ENCODE data around the gene ERGIC1. TPM values are rescaled to one million over a fixed set of nuclear protein-coding genes. Genes with fewer than 3 reads are reported as not detected.
"Not testable (repeated sequence)": the region's sequence is repeated elsewhere in the genome, so short reads cannot be mapped to it uniquely, and the experiment has no call there.

Gene ERGIC1, protein sequence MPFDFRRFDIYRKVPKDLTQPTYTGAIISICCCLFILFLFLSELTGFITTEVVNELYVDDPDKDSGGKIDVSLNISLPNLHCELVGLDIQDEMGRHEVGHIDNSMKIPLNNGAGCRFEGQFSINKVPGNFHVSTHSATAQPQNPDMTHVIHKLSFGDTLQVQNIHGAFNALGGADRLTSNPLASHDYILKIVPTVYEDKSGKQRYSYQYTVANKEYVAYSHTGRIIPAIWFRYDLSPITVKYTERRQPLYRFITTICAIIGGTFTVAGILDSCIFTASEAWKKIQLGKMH
- total RNA-seq = 105 and 110 TPM in 2 replicates

DNA sequence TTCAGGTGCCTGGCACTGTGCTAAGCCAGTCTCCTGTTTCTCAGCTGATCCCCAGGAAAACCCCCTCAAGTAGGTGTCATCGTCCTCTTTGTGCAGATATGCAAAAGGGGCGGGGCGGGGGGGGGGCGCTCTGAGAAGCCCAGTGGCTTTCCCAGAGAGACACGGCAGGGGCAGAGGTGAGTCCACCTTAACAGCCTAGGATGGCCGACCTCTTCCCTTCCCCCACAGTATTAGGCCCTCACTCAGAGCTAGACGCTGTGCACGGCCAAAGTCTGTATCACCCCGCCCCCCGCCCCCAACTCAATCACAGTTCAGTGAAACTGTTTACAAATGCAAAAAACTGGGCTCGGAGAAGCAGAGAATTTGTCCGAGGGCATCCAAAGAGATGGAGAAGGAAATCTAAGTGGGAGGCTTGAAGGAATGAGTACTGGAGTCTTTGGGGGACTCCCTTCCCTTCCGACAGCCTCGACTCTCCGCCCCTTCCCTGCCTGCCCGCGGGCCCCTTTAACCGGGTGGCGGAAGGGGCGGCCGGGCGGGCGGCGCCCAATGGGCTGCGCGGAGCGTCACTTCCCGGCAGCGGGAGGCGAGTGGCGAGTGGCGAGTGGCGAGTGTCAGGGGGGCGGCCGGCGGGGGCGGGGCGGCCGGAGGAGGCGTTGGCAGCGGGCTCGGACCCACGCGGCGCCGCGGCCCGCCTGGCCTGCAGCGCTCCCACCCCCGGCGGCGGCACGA, at the start of gene ERGIC1:
Gene ERGIC1, plus strand, starts transcription at position 566 of the 729 bp plus-strand sequence. Its CDS starts 163 bp downstream, at position 729.
- peak; percentile 37 for DNase-seq (ENCODE audit: low read depth, low spot score)

- no peak for DNase-seq (ENCODE audit: low read depth, low spot score)
These were observed 48.5 kb upstream of the ERGIC1 start for GRCh38 chr5:172785429-172786088.

DNA sequence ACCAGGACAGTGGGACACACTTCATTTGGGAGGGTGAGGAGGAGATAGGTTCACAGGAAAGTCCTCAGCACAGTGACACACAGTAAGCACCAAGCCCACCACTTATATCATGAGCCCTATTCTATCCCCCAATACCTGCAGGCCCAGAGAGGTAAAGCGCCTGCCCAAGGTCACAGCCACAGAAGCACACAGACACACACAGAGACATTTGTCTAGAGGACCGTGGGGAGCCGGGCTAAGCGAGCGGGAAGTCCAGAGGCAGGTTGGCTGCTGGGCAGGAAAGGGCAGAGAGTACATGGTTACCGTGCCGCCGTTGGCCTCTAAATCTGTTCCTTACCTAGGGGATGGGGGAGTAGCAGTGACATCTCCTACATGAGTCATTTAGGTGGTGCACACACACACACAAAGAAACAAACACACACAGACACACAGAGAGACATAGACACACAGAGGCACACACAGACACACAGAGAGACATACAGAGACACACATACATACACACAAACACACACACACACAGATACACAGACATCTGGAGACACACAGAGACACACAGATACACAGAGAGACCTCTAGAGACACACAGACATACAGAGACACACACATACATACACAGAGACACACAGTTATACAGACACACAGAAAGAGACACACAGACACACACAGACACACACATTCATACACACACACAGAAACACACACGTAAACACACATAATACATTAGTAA, 47.2 kb upstream of the ERGIC1 start:
- no peak for DNase-seq (ENCODE audit: low read depth, low spot score)

DNA sequence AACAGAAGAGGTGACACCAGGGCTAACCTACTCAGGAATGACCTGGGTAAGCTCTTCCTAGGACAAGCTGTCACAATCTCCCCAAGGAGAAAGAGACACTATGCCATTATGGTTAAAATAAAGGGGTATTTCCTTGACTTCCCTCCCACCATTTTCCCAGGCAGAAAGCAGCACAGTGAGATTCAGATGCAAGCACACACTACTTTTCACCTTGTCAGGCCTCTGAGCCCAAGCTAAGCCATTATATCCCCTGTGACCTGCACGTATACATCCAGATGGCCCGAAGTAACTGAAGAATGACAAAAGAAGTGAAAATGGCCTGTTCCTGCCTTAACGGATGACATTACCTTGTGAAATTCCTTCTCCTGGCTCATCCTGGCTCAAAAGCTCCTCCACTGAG, 46.5 kb upstream of the ERGIC1 start:
- not testable (repeated sequence) for DNase-seq (ENCODE audit: low read depth, low spot score)

DNA sequence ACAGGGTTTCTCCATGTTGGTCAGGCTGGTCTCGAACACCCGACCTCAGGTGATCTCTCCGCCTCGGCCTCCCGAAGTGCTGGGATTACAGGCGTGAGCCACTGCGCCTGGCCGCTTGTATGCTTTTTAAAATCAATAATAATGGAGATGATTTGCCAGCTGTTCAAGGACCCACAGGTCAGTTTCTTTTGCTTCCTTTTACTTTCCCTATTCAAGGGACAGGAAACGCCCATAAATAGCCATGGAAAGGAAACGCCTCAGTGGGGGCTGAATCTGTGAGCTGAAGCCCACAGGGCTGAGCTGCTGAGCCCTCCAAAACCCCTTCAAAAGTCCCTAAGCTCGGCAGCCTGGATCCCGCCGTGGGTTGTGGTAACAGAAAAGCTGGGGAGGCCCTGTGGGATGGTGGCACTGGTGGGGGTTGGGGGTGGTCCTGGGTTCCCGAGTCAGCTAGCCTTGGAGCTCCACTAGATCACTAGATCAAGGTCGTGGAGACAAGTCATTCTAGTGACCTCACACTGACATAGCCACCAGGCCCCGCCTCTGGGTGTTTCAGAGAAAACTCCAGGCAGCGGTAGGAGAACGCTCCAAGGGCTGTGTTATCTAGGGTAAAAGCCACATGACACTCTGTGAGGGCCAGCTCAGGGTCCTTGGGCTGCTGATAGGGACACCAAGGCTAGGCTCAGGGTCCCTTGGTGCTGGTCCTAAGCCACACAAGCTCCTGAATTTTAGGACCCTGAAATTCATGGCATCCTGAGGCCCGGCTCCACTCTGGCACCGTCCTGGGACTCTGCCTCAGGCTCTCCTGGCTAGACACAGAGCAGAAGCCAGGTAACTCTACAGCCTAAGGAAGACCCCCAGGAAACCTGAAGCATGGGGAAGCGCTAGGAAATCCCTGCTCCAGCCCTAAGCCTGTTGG, 45.0 kb upstream of the ERGIC1 start:
- DNase-seq (ENCODE audit: low read depth, low spot score) = no peak

DNA sequence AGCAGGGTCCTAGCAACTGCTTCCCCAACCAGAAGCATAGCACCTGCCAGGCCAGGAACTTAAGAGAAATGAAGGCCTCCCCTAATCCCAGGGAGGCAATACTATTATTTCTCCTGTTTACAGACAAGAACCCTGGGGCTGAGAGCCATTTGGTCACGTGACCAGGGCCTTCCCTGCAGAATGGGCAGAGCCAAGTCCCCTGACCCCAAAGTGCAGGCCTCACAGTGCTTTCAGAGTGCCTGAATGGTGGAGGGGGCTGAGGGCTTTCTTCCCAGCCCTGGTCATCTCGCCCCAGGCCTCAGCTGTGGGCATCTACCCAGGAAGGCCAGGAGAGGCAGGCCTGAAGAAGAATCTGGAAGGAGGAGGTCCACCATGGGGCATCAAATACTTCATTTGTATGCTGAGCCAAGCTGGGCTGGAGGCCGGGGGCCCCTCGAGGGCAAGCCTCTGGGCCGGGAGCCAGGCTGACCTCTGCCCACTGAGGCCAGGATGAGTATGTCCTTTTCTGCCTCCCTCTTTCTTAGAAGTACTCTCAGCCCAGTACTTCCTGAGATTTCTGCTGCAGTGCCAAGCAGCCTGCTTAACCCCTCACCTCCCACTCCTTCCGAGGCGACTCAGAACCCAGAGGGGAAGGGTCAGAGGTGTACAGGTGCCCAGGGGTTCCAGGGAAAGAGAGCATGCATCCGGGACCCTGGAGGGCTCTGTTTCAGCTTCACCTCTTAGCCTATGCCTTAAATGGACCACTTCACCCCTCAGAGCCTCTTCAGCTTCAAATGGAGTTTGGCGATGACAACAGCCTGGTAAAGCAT, 44.2 kb upstream of the ERGIC1 start:
- DNase-seq (ENCODE audit: low read depth, low spot score) = no peak

GRCh38 chr5:172790496-172790889, 43.6 kb upstream of the ERGIC1 start:
- DNase-seq (ENCODE audit: low read depth, low spot score) = no peak

DNA sequence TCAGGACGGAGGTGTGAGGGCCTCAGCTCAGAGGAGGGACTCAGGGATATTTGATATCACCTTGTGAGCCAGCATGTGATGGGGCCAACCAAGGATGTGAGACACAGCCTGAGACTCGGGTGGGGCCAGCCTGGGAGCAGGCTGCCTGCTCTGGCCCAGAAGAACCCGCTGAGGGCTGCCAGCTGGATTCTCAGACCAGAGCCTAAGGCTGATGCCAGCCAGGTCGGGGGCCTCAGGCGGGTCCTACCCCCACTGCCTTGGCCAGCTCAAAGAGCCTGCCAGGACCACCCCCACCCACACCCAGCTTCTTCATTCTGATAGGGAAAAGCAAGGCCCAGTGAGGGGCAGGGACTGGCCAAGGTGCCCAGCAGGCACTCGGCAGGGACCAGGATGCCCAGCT, 42.8 kb upstream of the ERGIC1 start:
- no peak for DNase-seq (ENCODE audit: low read depth, low spot score)

GRCh38 chr5:172791726-172792445, 42.2 kb upstream of the ERGIC1 start:
- DNase-seq (ENCODE audit: low read depth, low spot score) = no peak

DNA sequence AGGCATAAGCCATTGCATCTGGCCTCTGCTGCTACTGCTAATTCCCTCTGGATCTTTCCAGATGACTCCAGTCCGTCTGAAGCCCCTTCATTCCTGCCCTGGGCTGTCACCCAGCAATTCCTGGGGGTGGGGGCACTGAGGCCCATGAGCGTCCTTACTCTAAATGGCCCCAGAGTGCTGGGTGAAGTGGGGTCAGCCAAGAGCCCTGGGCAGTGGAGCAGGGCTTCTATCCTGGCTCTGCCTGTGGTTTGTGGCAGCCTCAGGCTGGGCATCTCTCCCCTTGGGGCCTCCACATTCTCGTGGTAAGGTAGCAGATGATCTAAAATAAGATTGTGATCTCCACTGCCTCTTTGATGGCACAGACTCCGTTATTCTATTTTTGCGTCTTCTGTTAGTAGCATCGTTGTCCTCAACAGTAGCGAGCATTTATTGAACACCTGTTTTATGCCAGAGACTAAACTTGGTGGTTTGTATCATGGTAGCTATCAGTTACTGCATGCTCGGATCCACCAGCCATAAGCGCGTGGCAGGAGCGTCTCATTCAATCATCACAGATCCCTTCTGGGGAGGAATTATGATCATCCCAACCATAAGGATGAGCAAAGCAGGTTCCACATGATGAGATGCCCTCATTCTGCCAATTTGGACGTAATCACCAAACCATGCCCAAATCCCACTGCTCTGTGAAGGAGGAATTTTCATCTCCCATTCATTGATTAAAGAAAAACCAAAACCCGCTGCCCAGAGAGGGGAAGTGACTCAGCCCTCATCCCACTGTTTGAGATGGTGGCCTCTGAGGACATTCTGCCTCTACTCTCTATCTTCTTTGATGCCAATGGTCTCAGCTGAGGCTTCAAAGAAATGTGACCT, 41.1 kb upstream of the ERGIC1 start:
- no peak for DNase-seq (ENCODE audit: low read depth, low spot score)

DNA sequence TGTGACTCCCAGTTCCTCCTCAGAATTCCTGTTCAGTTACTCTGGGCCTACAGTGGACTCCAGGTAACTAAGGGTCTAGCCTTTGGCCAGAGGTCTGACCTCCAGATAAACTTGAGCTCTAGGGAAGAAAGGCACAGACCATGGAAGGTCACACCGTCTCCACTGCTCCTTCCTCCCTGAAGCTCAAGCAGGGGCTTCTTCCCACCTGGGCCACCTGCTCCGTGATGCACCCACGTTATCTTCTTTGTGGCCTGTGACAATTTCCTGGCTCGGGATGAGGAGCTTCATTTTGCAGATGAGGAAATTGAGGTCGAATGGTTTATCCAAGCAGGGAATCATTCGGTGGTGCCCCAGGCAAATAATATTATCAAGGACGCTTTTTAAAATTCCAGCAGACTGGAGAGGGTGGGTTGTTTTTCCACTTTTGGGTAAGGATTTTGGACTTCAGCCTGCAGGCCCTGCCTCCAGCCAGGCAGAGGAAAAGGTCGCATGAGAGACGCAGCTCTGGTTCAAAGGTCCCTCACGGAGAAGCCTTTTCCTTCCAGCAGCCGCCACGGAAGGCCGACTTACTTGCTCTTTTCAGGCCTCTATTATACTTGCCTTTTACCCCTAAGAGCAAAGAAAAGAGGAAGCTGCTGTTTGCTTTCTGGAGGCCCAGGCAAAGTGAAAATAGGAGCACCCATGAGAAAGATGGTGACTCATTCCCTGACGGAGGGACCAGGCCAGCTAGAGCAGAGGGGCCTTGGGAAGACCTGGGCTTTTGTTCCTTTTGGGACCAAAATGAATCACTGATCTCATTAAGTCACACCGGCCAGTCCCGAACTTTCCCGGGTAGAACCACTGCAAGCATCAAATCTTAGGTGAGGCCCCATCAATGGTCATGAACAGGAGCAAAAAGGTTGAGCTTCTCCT, 40.2 kb upstream of the ERGIC1 start:
- no peak for DNase-seq (ENCODE audit: low read depth, low spot score)

DNA sequence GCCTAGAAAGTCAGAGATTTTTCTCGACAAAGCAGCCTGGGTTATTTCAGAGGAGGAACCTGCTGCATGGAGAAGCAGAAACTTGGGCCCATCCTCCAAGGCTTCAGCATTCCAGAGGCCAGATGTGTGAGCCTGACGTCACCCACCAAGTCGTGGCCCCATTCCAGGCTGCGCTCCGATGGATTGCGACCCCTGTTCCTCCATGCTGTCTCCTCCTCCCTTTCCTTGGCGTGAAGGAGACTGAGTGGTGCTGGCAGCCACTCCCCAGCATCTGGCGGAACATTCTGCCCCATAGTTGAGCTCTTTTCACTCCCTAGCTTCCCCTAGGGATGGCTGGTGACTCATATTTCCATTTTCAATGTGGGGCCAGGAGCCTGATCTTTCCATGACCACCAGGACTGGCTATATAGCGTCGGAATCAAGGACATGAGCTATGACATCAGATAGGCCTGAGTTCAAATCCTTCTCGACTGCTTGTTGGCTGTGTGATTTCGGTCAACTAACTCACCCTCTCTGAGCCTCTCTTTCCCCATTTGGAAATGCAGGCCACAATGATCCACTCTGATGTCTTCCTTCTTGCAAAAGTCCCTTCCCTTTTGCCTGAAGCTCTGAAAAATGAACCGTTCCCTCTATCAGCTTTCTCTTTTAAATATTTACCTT, 38.6 kb upstream of the ERGIC1 start:
- DNase-seq (ENCODE audit: low read depth, low spot score) = peak; percentile 85

DNA sequence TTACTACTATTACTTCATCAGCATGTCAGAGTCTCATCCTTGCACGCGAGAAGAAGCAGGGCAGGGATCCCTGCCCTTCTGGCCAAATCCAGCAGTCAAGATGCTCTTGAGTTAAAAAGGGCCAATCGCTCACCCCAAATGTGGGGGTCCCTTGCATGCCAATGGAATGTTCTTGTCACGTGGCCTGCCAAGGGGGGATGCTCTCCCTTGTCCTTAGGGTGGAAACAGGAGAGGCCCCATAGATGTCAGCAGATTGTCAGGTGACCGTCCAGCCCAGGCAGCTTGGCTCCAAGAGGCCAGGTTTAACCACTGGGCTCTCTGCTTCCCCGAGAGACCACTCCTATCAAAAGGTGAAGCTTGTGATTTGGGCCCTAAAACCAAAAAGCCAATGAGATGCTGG, 37.7 kb upstream of the ERGIC1 start:
- no peak for DNase-seq (ENCODE audit: low read depth, low spot score)

GRCh38 chr5:172797771-172798191, 36.3 kb upstream of the ERGIC1 start:
- DNase-seq (ENCODE audit: low read depth, low spot score) = no peak

DNA sequence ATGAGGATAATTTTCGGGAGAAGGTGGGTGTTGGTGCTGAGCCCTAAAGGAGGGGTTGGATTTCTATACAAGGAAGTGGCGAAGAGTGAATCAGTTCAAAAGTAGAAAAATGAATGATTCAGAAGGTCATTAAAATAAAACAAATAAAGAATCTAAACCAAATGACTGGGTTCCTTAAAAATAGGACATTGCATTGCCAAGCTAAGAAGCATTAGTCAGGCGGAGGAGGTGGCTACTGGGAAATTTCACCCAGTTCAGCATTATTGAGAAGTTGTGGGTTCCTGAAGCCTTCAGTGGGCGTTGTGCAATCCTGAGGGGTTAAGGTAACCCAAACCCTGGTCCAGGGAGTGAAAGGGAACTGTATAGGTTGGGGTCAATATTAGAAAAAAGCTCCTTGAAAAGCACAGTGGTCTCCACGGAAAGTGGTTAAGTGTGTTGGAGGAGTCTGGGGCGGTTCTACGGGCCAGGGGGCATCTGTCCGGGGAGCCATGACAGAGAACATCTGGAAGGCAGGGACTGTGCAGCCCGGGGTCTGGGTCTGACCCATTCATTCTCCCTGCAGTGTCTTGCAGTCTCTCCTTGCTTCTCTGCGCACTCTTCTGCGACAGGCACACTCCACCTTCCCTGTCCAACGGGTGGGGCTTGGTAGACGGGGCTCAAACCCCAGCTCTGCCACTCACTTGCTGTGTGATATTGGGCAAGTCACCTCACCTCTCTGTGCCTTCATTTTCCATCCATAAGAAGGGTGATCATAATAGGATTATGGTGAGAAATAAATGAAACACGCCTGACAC, 35.4 kb upstream of the ERGIC1 start:
- peak; percentile 24 for DNase-seq (ENCODE audit: low read depth, low spot score)

GRCh38 chr5:172799416-172799815, 34.6 kb upstream of the ERGIC1 start:
- DNase-seq (ENCODE audit: low read depth, low spot score) = no peak
